Stimulated activated naive CD8-positive, alpha-beta T cell treated with anti-CD3 and anti-CD28 coated beads, Interleukin-15, amount 100 ng/mL, for 72 hours (primary cell): Measurements from ENCODE around the gene SMIM43.
A peak's percentile ranks its signal among the peaks of the same experiment; 100 is the strongest.
"Not testable (repeated sequence)": the region's sequence is repeated elsewhere in the genome, so short reads cannot be mapped to it uniquely, and the experiment has no call there.

ENCODE experiments used
- ATAC-seq: fragments of 150-1000 bp; cut with Tn5 transposase; 2 replicates; pipeline ENCODE4 v1.10.0; 2021; ENCODE audit warnings: mild to moderate bottlenecking, moderate library complexity
- DNase-seq, 2 donors: peaks; one replicate each; pipeline ENCODE4 v3.0.0; 2021 to 2022
- H3K27ac Mint-ChIP-seq, 2 donors: one replicate each; pipeline ENCODE4 v1.8.0; 2022; ENCODE audit warnings: mild to moderate bottlenecking in 2 of 2, mixed read lengths in 2 of 2, moderate library complexity in 2 of 2
- H3K27me3 Mint-ChIP-seq: one replicate; pipeline ENCODE4 v1.8.0; 2022; ENCODE audit warnings: mixed read lengths
- H3K4me1 Mint-ChIP-seq: one replicate; pipeline ENCODE4 v1.8.0; 2022; ENCODE audit warnings: mild to moderate bottlenecking, mixed read lengths
- H3K4me3 Mint-ChIP-seq, 2 donors: one replicate each; pipeline ENCODE4 v1.8.0; 2022; ENCODE audit warnings: mild to moderate bottlenecking in 2 of 2, mixed read lengths in 2 of 2, moderate library complexity in 1 of 2
- H3K9me3 Mint-ChIP-seq, 2 donors: one replicate each; pipeline ENCODE4 v1.8.0; 2022; ENCODE audit warnings: mixed read lengths in 2 of 2

Gene SMIM43

DNA sequence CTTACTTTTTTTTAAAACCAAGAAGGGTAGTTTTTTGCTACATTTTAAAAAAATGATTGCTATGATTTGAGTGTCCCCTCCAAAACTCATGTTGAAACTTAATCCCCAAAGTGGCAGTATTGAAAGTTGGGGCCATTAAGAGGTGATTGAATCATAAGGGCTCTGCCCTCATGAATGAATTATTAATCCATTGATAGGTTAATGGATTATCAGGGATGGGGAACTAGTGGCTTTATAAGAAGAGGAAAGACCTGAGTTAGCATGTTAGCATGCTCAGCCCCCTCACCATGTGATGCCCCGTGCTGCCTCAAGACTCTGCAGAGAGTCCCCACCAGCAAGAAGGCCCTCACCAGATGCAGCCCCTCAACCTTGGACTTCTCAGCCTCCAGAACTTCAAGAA, 31.0 kb downstream of the SMIM43 start:
- no peak overlapping the region for H3K27ac Mint-ChIP-seq
- no peaks in the 10 kb centered on the region for H3K4me1 Mint-ChIP-seq
- no peak for ATAC-seq
- peaks cover 30% of the 10 kb centered on the region for H3K27me3 Mint-ChIP-seq
- no peaks in the 10 kb centered on the region for H3K9me3 Mint-ChIP-seq
- H3K4me3 Mint-ChIP-seq = no peak overlapping the region
- no peak for DNase-seq

DNA sequence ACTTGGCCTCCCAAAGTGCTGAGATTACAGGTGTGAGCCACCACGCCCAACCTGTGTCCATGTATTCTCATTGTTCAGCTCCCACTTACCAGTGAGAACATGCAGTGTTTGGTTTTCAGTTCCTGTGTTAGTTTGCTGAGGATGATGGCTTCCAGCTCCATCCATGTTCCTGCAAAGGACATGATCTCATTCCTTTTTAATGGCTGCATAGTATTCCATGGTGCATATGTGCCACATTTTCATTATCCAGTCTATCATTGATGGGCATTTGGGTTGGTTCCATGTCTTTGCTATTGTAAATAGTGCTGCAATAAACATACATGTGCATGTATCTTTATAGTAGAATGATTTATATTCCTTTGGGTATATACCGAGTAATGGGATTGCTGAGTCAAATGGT, 35.2 kb downstream of the SMIM43 start:
- not testable (repeated sequence) for H3K27ac Mint-ChIP-seq, H3K4me3 Mint-ChIP-seq, H3K9me3 Mint-ChIP-seq

DNA sequence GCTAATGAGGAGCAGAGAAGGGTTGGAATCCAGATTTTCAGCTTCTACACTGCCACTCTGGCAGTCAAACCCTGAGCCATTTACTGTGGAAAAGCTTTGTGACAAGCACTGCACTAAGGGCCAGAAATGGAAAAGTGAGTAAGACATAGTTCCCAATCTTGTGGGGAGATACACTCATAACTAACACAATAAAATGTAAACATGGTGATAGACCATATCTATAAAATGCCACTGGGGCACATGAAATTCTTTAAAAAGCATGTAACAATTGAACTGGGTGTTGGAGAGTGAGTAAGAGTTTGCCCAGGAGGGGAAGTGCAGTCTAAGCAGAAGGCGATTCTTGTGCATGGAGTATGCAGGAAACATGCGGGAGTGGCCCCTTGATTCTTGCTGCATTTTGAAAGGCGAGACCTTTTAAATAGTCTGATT, 36.2 kb downstream of the SMIM43 start:
- no peak for DNase-seq
- ATAC-seq = no peak

More for the DNA sequence above, 35.2 kb downstream of the SMIM43 start:
- not testable (repeated sequence) for DNase-seq, H3K4me1 Mint-ChIP-seq, ATAC-seq
- peaks cover 10% of the 10 kb centered on the region for H3K27me3 Mint-ChIP-seq

DNA sequence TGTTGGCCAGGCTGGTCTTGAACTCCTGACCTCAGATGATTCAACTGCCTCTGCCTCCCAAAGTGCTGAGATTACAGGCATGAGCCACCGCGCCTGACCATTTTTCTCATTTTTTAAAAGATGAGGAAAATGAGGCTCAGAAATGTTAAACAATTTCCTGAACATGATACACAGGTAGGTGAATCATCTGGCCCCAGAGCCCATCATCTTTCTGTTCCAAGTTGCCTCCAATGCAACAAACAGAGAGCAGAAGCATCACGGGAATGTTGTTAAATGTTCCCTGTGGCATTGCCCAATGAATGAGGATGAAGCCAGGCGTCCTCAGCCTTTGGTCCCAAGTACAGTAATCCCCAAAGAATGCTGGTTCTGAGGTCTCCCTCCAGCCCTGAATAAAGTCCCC, 36.9 kb downstream of the SMIM43 start:
- no peak overlapping the region for H3K27ac Mint-ChIP-seq
- H3K9me3 Mint-ChIP-seq = no peaks in the 10 kb centered on the region
- H3K4me1 Mint-ChIP-seq = no peaks in the 10 kb centered on the region
- no peak for DNase-seq
- H3K4me3 Mint-ChIP-seq = no peak overlapping the region
- peaks cover 9% of the 10 kb centered on the region for H3K27me3 Mint-ChIP-seq
- no peak for ATAC-seq

More for the DNA sequence above, 36.2 kb downstream of the SMIM43 start:
- Mint-ChIP-seq H3K27ac (no peak overlapping the region), H3K4me1 (no peaks in the 10 kb centered on the region), H3K4me3 (no peak overlapping the region), H3K27me3 (peaks cover 9% of the 10 kb centered on the region), H3K9me3 (no peaks in the 10 kb centered on the region)

DNA sequence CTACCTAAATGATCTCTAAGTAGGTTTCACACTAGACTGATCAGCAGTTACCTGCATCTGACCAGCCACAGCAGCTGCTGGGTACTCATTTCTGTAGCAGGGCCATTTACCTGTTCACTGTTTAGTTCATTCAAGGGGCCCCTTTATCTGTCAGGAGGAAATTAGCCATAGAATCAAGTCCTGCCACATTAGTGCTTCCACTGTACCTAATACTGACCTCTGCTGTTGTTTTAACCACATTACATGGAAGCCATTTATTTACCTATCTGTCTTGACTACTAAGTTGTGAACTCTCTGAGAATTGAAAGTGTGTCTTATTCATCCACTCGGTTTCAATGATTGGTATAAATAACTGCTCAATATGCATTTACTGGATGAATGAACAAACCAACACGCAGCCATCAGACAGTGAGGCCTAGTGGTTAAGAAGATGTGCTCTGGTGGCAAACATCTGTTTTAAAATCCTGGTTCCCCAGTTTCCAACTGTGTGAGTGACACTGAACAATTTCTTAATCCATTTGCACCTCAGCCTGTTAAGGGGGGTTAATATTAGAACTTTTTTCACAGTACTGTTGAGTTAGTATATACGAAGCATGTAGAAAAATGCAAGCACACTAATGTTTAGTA, 38.2 kb downstream of the SMIM43 start:
- H3K27ac Mint-ChIP-seq = no peak overlapping the region
- H3K4me1 Mint-ChIP-seq = no peaks in the 10 kb centered on the region
- ATAC-seq = peak; percentile 91
- no peak overlapping the region for H3K4me3 Mint-ChIP-seq
- peak in 1 of 2 donors; percentile 16 for DNase-seq
- no peaks in the 10 kb centered on the region for H3K9me3 Mint-ChIP-seq
- H3K27me3 Mint-ChIP-seq = peaks cover 9% of the 10 kb centered on the region

DNA sequence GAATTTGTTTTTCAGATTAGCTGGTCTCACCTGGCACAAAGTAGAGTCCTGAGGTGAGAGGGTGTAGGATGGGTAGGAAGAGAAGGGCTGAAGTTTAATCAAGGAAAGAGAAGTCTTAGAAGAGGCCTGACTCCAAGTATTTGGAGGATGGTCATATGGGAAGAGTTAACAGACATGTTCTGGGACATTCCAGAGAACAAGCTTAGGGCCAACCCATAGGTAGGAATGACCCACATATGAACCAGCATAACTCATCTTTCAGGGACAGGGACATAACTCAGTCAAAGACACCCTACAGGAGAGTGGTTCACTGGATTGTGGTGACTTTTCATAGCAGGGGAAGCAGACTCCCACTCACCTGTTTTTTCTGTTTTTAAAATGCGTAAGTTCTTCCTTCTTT, 40.3 kb downstream of the SMIM43 start:
- H3K27ac Mint-ChIP-seq = no peak overlapping the region
- ATAC-seq (no peak), DNase-seq (no peak)
- no peaks in the 10 kb centered on the region for H3K9me3 Mint-ChIP-seq
- H3K4me1 Mint-ChIP-seq = no peaks in the 10 kb centered on the region
- H3K27me3 Mint-ChIP-seq = peaks cover 9% of the 10 kb centered on the region
- H3K4me3 Mint-ChIP-seq = no peak overlapping the region

DNA sequence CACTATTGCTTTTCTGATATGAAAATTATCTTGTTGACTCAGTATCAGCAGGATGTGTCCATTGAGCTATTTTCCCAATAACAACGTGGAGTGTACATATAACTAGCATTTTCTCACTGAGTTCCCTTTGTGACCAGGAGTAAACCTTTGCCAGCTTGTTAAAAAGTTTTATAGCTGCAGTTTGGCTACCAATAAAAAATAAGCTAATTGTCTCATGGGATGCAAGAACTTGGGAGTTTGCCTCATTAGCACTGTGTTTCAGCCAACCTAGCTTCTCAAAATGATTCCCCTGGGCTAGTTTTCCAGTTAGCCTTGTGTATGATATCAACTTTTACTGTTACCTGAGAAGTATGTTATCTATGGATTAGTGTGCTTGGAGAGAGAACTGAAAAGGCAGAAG, 43.3 kb downstream of the SMIM43 start:
- DNase-seq (no peak), ATAC-seq (no peak)
- Mint-ChIP-seq H3K27me3 (peaks cover 22% of the 10 kb centered on the region), H3K4me3 (no peak overlapping the region), H3K27ac (no peak overlapping the region), H3K4me1 (no peaks in the 10 kb centered on the region), H3K9me3 (no peaks in the 10 kb centered on the region)

DNA sequence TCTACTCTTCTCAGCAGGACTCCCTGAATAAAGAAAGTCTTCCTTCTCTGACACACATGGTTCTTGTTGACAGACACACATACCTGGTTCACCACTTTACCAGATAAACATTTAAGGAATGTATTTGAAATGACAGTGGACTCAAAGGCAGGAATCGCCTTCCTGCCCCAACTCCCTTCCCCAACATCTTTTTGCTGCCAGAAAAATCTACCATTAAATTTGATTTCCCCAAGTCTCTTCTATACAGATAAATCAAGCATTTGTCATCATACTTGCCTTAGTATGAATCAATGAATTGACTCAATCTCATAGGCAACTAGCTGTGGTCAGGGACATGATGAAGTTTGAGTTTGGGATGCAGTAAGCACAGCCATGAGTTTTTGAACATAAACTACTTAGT, 44.9 kb downstream of the SMIM43 start:
- H3K27me3 Mint-ChIP-seq = peaks cover 28% of the 10 kb centered on the region
- no peak overlapping the region for H3K4me3 Mint-ChIP-seq
- H3K4me1 Mint-ChIP-seq = no peaks in the 10 kb centered on the region
- DNase-seq (no peak), ATAC-seq (no peak)
- H3K9me3 Mint-ChIP-seq = no peaks in the 10 kb centered on the region
- H3K27ac Mint-ChIP-seq = no peak overlapping the region

DNA sequence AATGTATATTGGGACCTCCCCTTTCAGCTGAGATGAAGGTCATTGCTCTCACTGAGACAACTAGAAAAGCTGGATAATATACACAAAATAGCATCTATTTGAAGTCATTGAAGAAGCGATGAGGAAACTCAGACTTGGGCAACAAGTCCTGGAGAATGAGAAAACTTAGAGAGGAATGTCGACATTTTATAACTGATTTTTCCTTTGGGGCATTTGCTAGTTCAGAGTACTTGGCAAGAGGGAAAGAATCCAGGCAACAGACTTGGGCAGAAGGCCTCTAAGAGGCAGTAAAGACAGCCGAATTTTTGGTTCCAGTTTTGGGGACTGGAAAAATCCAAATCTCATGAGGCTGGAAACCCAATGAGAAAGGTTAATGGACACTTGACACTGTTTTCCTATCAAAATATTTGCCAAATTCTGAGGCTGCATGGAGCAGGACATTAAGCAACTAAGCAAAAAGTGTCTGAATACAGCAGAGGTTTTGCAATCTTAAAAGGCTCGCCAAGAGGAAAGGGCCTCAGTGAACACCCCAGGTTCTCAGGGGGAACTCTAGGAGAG, 47.2 kb downstream of the SMIM43 start:
- H3K4me1 Mint-ChIP-seq = no peaks in the 10 kb centered on the region
- no peak overlapping the region for H3K27ac Mint-ChIP-seq
- peaks cover 42% of the 10 kb centered on the region for H3K27me3 Mint-ChIP-seq
- H3K9me3 Mint-ChIP-seq = no peaks in the 10 kb centered on the region
- ATAC-seq (no peak), DNase-seq (no peak)
- H3K4me3 Mint-ChIP-seq = no peak overlapping the region

DNA sequence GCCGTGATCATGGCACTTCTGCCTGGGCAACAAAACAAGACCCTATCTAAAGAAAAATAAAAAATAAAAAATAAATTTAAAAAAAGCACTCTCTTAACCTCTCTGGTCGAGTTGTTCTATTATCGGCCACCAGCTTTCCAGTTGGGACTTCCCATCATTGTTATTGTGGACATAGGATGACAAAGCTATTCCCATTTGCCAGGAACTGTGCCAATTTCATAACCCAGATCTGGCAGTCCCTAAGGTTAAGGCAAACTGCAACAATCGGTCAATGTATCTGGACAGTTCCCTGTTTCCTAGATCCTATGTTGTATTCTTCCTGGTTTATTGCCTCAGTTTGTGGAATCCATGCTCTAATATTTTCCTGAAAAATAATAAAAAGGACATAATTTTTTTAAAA, 50.4 kb downstream of the SMIM43 start:
- Mint-ChIP-seq H3K4me3 (no peak overlapping the region), H3K27me3 (peaks cover 62% of the 10 kb centered on the region)

DNA sequence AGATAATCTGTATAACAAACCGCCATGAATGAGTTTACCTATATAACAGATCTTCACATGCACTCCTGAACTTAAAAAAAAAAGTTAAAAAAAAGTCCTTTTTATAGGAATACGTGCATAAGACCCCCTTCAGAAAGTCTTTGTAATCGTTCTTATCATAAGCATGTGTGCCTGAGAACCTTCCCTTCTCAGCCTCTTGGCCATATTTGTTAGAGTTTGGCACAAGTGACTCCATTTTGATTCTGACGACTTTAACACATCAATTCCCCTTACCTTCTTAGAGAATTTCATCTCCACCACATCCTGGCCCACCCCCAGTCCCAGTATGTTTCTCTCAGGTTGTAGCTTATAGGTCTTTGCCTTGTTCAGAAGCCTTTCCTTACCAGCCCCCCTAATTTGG, 52.2 kb downstream of the SMIM43 start:
- Mint-ChIP-seq H3K9me3 (no peaks in the 10 kb centered on the region), H3K4me3 (no peak overlapping the region), H3K4me1 (peaks cover 24% of the 10 kb centered on the region), H3K27ac (no peak overlapping the region), H3K27me3 (peaks cover 66% of the 10 kb centered on the region)
- DNase-seq (no peak), ATAC-seq (no peak)

More for the DNA sequence above, 50.4 kb downstream of the SMIM43 start:
- Mint-ChIP-seq H3K27ac (no peak overlapping the region), H3K9me3 (no peaks in the 10 kb centered on the region), H3K4me1 (peaks cover 19% of the 10 kb centered on the region)
- DNase-seq (no peak), ATAC-seq (no peak)

DNA sequence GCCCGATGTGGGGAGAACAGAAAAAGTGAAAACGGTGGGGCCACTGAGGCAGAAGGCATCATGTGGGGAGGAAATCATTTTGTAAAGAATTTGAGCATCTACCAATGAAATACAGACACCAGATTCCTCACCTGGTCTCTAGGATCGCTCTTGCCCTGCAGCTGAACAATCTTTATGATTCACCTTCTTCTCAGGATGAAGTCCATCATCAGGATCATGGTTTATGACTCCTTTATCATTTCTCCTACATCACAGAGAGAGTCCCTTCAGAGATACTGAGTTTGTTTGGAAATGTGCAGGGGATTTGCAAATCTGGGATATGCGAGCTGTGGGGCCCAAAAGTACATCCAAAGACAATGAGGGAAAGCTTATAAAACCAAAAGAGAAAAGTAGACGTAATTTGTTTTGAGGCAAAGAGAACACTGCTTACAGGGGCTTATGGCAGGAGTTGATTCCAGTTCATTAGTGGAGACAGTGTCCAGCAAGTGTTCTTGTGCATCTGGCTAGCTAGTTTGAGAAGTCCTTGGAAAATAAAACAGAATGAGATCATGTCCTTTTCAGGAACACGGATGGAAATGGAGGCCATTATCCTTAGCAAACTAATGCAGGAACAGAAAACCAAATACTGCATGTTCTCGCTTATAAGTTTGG, 52.8 kb downstream of the SMIM43 start:
- peak; percentile 3 for ATAC-seq
- peaks cover 30% of the 10 kb centered on the region for H3K4me1 Mint-ChIP-seq
- H3K27ac Mint-ChIP-seq = no peak overlapping the region
- no peak overlapping the region for H3K4me3 Mint-ChIP-seq
- DNase-seq = no peak
- H3K27me3 Mint-ChIP-seq = peaks cover 64% of the 10 kb centered on the region
- no peaks in the 10 kb centered on the region for H3K9me3 Mint-ChIP-seq

DNA sequence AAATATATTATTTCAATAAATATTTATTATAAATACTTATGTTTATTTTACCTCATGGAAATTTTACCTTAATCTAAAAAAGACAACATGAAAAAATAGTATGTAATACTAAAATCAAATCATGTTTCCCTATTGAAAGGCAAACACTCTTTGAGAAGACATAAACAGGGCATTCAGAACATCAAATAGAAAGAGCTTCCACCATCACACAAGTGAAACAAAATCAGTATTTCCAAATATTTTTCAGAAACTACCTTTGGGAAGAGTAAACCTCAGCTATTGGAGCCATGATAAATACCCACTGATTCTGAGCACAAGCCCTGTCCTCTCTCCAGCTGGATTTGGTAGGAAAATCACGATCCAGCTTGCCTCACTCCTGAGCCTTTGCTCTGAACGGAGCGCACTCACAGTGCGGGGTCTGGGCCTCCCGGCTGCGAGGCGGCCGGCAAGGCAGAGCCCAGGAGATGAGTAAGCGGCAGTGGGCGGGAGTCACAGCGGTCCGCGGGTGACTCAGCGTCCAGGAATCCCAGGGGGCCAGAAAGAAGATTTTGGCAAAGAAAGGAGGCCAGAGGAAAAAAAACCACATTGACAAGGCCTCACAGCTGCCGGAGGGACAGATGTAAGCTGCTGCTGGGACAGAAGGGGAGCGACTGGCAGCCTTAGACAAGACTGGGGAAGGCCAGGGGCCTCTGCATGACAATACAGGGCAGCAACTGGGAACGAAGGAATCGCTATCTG, 53.5 kb downstream of the SMIM43 start:
- peak overlapping the region; percentile 42 to 44 for H3K4me3 Mint-ChIP-seq
- no peaks in the 10 kb centered on the region for H3K9me3 Mint-ChIP-seq
- H3K27ac Mint-ChIP-seq = no peak overlapping the region
- H3K4me1 Mint-ChIP-seq = peaks cover 37% of the 10 kb centered on the region
- DNase-seq = peak; percentile 34 to 42
- peaks cover 58% of the 10 kb centered on the region for H3K27me3 Mint-ChIP-seq
- ATAC-seq = peak; percentile 46

DNA sequence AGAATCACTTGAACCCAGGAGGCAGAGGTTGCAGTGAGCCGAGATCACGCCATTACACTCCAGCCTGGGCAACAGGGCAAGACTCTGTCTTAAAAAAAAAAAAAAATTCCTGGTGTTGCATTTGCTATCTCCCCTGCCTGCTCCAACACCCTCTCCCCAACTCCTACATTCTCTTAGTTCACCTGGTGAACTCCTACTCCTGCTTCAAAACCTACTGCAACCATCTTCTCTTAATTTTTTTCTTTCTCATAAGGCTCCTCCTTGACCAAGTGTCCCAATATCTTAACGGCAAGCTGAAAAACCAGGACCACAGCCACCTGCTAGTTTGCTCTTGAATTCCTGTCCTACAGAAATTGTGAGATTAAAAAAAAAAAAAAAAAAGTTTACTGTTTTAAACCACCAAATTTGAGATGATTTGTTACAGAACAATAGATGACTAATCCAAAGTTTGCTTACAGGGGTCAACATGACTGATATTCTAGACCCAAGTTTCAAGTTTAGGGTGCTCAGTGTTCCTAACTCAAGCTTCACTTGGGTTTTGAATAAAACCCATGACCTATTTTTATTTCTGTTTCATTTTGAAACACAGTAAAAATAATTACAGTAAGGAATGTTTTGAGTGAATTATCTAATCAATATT, 55.1 kb downstream of the SMIM43 start:
- ATAC-seq (no peak), DNase-seq (no peak)
- Mint-ChIP-seq H3K9me3 (no peaks in the 10 kb centered on the region), H3K4me1 (peaks cover 41% of the 10 kb centered on the region), H3K4me3 (no peak overlapping the region), H3K27me3 (peaks cover 45% of the 10 kb centered on the region), H3K27ac (no peak overlapping the region)
